D721Med (cell line): Measurements from ENCODE around the gene PRDM2.

Experiments
- DNase-seq: peaks from one replicate; pipeline ENCODE4 v3.0.0; 2011; ENCODE audit warnings: low spot score; ENCODE audit not compliant: insufficient read length
- FAIRE-seq: peaks from 2 replicates; lab custom pipeline; 2011; peaks lifted over from hg19 to GRCh38; lab: Jason Lieb, UNC
- TF ChIP-seq, protein P1 (sequence below): IDR thresholded peaks from 2 replicates; pipeline ENCODE4 v1.5.1; 2012; ENCODE audit warnings: mild to moderate bottlenecking, control low read depth; ENCODE audit not compliant: insufficient read depth; ENCODE audit errors: missing control alignments

Gene PRDM2

DNA sequence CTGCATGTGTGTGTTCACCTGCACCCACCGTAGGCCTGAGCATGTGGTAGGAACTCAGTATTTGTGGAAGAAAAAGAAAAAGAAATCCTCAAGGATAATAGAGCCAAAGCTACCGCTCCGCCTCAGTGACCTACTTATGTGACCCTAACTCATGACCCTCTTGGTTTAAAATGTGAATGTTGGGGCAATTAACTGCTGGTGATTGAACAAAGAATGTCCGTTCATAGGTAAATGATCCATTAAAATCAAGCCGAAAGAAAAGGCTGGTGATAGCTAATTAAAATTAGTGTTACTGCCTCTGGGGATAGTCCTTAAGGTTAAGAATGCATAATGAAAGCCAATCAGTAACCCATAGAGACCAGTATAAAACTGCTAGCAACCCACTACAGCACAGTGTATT, 98.1 kb downstream of the PRDM2 start:
- no peak for FAIRE-seq
- no peak for DNase-seq
- TF ChIP-seq, protein P1, sequence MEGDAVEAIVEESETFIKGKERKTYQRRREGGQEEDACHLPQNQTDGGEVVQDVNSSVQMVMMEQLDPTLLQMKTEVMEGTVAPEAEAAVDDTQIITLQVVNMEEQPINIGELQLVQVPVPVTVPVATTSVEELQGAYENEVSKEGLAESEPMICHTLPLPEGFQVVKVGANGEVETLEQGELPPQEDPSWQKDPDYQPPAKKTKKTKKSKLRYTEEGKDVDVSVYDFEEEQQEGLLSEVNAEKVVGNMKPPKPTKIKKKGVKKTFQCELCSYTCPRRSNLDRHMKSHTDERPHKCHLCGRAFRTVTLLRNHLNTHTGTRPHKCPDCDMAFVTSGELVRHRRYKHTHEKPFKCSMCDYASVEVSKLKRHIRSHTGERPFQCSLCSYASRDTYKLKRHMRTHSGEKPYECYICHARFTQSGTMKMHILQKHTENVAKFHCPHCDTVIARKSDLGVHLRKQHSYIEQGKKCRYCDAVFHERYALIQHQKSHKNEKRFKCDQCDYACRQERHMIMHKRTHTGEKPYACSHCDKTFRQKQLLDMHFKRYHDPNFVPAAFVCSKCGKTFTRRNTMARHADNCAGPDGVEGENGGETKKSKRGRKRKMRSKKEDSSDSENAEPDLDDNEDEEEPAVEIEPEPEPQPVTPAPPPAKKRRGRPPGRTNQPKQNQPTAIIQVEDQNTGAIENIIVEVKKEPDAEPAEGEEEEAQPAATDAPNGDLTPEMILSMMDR = no peak

GRCh38 chr1:13799502-13800283, 99.7 kb downstream of the PRDM2 start:
- TF ChIP-seq, protein P1 = no peak
- FAIRE-seq = no peak
- no peak for DNase-seq

- no peak for FAIRE-seq
- no peak for DNase-seq
- TF ChIP-seq, protein P1 = no peak
These were observed 101.2 kb downstream of the PRDM2 start for GRCh38 chr1:13801232-13801631.

DNA sequence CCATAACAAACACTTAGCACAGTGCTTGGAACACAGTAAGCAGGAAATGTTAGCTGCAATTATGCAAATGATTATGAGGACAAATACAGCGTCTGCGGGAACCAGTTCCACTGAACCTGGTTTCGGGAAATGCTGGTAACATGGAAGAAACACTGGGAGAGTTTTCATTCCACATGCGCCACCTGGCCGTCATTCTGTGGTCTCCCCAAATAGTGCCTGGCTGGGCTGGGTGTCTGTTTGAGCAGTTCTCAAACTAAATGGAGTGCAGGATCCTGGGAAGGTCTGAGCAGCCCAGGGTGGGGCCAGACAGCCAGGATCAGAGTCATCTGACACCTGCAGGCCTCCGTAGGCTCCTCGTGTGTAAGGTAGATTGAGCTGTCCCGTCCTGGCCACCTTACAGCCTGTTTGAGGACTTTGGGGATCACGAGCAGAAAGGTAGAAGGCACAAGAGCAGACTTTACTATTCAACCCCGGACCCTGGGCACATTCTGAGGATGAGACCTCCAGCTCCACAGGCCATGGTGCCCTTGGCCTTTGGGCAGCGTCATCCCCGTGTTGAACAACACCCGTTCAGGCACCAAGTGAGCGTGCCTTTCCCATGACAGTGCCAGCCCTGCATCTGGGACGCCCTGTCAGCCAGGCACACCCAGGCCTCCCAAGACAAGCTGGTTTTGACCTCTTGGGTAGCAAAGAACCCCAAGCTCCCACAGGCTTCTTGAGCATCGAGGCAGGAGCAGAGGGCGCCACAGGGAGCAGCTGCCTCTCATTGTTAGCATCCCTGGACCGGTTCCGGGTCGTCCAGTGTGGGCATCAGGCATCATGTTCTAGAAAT, 101.9 kb downstream of the PRDM2 start:
- TF ChIP-seq, protein P1 = no peak
- FAIRE-seq = no peak

GRCh38 chr1:13802782-13803545, 103.0 kb downstream of the PRDM2 start:
- DNase-seq (no peak), FAIRE-seq (no peak)
- TF ChIP-seq, protein P1 = no peak

More for the DNA sequence above, 101.9 kb downstream of the PRDM2 start:
- DNase-seq = no peak

- FAIRE-seq (no peak), DNase-seq (no peak)
- TF ChIP-seq, protein P1 = no peak
These were observed 103.7 kb downstream of the PRDM2 start for GRCh38 chr1:13803546-13804239.
